Activated effector memory CD4-positive, alpha-beta T cell treated with Interleukin-2 at 50 U/mL for 16 hours (primary cell): Measurements from ENCODE around the gene ETFRF1.

Experiments used
- DNase-seq: peaks from one replicate; pipeline ENCODE4 v3.0.0-alpha.2; 2020

The ETFRF1 gene

DNA sequence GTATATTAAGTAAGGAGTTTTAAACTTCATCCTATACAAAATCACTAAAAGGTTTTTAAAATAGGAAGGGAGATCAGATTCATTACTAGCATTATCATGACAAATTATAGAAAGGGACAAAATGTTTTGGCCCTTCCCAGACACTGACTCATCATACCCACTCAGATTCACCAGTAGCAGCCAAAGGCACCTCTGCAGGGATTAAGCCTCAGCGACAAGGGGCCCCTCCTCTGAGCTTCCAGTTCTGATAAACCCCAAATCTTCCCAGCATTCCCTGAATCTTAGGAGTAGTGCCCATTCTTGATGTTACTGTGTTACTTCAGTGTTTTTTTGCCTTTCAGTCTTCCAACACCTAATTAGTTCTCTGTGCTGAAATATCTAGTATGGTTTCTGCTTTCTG, 41.2 kb downstream of the ETFRF1 start:
- no peak for DNase-seq

DNA sequence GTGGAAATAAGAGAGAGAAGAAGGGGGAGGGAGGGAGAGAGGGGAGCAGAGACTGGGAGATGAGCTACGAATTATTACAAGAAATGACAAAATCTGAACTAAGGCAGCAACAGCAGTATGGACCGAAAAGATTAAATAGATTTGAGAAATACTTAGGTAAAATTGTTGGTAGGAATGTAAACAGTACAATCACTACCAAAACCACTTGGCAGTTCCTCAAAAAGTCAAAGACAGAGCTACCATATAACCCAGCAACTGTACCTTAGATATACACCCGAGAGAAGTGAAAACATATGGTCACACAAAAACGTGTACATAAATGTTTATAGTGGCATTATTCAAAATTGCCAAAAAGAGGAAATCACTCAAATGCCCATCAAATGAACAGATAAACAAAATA, 41.6 kb downstream of the ETFRF1 start:
- no peak for DNase-seq

DNA sequence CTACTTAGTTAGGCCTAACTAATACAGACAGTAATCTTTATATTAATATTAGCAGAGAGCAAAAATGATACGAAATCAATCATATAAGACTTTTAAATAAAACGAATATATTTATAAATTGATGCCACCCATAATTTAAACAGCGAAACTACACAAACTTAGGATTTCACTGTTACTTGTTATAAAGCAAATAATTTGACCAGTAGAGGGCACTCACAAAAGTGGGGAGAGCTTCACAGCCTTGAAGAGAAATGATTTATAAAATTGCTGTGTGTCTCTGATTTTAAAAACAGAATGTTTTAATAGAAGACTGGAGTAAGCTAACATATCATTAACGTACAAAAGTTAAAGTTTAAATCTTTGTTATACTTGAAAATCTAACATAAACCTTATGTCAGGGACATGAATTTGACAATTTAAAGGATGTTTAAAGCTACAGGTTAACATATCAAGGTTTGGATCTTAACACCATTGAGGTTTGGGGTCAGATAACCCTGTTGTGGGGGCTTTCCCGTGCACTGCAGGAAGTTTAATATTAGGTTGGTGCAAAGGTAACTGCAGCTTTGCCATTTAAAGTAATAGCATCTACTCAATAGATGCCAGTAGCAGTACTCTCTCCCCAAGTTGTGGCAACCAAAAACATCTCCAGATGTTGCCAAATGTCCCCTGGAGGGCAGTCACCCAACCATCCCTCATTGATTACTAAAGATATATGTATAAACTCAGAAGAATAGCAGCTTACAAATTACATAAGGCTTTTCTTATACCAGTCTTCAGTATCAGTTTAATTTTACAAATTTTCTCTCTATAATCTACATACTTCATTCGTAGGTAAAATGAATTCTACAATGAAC, 46.4 kb downstream of the ETFRF1 start:
- no peak for DNase-seq

DNA sequence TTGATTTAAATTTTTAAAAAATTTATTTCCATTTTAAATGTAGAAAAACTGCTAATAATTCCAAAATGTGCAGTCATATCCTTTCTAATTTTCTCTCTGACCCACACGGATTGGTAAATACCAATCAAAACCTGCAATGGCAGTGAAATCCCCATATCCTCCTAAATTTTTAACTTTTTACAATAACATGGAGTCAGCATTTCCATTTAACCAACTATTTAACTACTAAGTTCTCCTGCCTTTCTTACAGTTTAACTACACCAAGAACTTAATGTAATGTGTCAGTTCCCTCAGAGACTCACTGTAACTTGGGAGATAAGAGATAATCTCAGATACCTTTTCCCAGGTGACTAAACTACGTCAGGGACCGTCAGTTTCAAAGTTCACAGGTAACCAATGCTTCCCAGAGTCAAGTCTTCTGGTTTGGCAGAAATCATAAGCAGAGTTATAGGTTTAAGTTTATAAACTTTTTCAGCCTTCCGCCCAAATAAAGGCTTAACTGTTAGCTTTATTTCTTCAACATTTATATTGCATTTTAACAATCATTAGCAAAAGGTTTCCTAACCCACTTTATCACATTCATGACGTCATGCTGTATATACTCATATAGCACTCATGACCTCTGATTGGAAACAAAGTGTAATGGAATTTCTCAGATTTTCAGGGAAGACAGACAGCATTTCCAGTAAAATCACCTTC, 48.1 kb downstream of the ETFRF1 start:
- DNase-seq, result no peak

DNA sequence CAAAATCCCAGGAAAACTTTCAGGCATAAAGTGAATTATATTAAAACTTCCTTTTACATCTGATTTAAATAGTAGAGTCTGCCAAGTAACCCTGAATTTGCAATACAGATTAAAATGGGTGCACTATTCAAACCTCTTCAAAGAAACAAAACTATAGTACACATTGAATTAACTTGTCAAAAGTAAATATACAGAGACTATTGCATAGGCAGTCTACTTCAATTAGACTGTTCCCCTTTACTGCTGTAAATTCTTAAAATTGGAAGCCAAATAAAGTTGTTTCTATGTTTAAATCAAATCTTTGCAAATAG, 48.6 kb downstream of the ETFRF1 start:
- DNase-seq, result no peak

DNA sequence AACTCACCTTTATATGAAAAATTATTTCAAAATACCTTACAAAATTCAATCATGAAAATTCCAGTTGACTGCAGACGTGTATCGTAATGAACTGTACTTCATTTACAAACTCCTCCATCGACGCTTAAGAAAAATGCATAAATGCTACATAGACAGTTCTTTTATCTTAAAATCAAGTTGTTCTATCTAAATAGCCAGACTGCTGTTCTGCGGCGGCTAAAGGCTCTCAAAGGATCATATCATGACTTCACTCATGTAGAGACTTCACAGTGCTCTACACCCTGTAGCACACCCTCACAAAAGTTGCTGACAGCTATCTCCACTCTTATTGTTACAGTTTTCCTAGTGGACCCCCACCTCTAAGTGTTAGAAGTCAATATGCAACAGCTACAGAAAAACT, 50.5 kb downstream of the ETFRF1 start:
- no peak for DNase-seq

DNA sequence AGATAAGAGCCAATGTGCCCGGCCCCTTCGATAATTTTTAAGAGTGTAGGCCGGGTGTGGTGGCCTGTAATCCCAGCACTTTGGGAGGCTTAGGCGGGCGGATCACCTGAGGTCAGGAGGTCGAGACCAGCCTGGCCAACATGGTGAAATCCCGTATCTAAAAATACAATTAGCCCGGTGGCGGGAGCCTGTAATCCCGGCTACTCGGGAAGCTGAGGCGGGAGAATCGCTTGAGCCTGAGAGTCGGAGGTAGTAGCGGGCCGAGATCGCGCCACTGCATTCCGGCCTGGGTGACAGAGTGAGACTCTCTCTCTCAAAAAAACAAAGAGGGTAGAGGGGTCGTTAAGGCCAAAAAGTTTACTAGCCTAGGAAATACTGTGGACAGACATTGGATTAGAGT, 53.1 kb downstream of the ETFRF1 start:
- DNase-seq, result no peak

DNA sequence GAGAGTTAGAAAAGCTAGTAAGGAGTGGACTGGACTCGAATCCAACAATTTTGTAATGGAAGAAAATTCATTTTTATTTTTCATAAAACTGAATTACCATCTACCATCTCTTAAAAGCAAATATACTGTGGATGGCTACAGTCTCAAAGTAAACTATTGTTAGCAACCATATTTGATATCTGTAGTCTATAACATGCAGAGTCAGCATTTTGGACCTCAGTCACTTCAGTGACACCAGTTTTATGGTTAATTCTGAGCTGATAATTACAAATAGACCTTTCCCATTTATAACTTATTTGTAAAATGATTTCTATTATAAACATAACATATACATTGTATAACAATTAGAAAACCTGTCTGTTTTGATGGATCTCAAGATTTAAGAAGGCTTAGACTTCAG, 53.7 kb downstream of the ETFRF1 start:
- no peak for DNase-seq

DNA sequence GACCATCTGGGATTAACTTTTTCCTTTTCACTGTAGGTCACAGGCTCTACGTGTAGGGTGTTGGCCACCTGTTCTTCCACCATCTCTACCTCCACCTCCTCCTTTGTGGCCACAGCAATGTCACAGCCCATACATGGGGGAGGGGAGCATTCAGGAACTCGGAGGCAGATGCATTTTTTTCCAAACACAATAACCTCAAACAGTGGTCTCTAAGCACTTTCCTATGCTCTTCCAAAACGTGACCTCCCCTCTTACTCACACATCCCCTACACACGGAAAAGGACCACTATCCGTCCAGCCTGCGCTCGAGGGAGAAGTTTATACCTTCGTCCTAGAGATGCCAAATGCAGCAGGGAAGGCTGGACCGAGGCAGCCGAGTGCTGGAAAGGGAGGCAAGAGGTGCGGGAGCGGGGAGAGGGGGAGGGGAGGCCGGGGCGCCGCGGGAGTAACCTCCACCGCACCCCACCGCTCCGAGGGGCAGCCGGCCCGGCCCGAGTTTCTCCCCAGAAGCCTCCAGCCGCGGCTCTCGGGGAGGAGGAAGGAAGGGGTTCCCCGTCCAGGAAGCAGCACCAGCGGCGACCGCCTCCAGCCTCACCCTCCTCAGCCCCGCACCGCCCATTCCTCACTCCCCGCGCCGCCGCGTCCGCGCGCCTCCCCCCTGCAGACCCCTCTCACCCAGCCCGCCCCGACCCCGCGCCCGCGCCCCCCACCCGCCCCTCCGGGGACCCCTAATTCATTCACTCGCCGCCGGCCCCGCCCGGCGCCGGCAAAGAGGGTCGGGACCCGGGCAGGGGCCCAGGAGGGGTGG, 55.1 kb downstream of the ETFRF1 start:
- peak; percentile 27 for DNase-seq

DNA sequence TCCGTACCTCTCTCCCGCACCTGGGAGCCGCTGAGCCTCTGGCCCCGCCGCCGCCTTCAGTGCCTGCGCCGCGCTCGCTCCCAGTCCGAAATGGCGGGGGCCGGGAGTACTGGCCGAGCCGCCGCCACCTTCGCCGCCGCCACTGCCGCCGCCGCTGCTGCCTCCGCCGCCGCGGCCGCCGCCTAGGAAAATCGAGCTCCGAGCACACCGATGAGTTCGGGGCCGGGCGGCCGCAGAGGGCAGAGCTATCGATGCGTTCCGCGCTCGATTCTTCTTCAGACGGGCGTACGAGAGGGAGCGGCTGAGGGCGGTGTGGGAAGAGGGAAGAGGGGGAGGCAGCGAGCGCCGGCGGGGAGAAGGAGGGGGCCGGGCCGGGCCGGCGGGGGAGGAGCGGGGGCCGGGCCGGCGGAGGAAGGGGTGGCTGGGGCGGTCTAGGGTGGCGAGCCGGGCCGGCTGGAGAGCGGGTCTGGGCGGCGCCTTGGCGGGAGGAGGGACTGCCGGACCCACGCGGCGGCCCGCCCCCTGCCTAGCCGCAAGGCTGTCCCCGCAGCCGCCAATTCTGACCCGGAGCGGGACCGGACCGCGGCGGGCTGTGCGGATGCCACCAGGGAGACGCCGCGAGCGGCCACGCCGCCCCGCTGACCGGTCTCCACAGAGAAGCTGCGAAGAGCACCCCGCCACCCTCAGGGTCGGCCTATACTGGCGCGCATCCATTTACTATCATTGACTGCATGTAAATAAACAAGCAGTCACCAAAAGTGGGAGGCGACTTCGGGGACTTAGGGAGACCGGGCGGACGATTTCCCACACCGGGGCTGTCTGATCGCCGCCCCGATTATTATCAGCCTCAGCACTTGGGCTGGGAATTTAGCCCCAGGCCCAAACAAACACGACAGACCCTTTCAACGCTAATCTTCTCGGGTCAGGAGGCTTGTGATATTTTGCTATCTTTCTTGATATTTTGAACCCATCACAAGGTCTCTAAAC, 56.0 kb downstream of the ETFRF1 start, which contains the start of gene KRAS:
KRAS (minus strand) TSS at position 186 of the 987 bp plus-strand sequence.
- peak; percentile 85 for DNase-seq

DNA sequence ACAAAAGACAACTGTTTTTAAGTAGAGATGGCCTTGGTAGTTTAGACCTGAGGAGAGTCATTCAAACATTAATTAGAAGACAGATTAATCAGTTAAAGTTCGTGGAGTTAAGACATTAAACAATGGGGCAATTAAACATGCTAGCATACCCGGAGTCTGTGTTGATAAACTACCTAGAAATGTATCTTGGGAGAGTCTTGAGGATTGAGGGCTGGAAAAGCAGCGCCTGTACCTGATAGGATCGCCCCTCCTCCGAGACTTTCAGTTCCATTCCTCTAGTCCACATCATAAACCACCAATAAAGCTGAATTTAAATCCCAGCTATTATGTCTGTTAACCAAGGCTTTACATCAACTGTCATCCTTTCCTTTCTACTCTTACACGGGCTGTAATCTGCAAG, 56.7 kb downstream of the ETFRF1 start:
- DNase-seq, result no peak

DNA sequence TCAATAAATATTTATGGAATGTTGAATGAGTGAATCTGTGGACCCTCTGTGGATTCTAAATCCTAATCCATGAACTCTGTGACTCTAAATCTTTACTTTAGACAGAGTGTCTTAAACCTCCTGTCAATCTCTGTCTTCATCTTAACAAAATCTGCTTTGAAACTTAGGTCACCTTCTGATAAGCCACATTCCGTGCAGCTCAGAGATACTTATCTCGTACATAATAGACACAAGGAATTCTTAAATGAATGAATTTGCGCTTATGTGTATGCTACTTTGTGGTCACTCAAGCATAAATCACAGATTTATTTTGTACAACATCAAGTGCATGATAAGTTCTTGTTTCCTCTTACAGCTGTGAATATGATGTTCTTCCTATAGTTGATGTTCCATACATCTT, 57.9 kb downstream of the ETFRF1 start:
- no peak for DNase-seq

DNA sequence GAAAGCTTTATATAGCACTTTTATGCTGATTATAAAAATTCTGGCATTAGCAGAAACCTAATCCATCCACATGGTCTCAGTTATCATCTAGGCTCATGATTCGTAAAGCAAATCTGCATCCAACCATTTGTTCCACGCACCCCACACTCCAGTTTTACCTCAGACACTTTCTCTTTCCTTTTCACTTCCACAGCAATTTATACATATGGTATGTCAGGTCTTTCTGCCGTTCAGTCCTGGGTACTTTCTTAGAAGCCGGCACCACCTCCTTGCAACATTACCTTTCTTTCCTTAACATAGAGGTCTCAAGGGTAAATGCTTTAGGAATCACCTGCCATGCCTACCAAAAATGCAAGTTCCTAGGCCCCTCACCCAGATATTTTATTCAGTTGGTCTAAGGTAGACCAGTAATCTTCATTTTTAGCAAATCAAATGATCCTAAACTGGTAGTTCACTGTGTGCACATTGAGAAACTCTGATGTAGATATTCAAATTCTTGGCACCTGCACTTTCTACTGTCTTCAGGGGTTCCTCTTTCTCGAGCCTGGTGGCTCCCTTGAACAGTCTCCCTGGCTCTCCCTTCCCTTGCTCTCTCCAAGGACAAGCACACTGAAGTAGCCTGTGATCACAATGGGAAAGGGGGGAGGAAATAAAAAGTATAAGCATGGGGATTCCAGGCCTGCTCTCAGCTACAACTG, 58.5 kb downstream of the ETFRF1 start:
- no peak for DNase-seq

DNA sequence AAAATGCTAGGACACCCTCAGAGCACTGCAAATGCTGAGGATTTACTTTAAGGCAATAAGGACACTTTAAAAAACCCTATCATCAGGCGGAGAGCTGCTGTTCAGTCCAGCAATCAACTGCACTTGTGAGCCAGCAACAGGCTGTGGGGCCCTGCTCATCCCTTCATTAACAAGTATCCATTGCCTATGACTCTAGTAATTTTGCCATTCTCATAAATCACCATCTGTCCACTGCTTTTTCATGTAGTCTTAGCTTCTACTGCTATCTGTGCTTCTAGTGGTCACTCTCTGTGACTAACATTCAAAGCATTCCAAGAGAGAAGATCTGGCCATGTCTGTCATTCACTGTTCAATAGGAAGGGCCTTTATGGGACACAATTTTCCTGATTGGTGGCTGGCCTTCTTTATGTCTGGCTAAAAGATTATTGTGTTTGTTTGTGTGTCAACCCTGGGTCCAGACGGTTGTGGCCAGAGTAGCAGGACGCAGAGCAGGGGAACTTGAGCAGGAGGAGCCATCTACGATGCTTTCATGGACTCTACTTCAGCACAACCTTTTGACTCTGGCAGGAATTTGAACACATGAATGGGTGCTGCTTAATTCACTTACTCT, 59.3 kb downstream of the ETFRF1 start:
- no peak for DNase-seq
